ENCODE data around the gene VPS26C. TPM values are rescaled to one million over a fixed set of nuclear protein-coding genes. Genes with fewer than 3 reads are reported as not detected.
A peak's percentile ranks its signal among the peaks of the same experiment; 100 is the strongest.

The VPS26C gene
- total and polyA plus RNA-seq, 9 of the 15 experiments (the other 6 are each of a cell fraction or from before 2014, with no cell fraction given), result 32.8 to 48.7 (median 42.1) TPM

GRCh38 chr21:37208056-37208721, 58.9 kb downstream of the VPS26C start:
- Histone ChIP-seq H4K20me1 (replicated peaks; ENCODE audit: control insufficient read depth, insufficient read depth, low read length) (no peaks in the 10 kb centered on the region), H3K36me3 (ENCODE audit: control insufficient read depth, insufficient read depth, low read length) (no peaks in the 10 kb centered on the region), H3K4me1 (replicated peaks in 1 of 2; ENCODE audit: control insufficient read depth in 2 of 2, insufficient read depth in 2 of 2, low read length in 2 of 2) (peaks cover 12 to 20% of the 10 kb centered on the region in 2 experiments; a peak in 4 of 5 replicates), H3K9ac (ENCODE audit: insufficient read depth in 1 of 2, low read depth in 2 of 2, low read length in 2 of 2) (peak overlapping the region; percentile 44 to 91), H3K9me3 (replicated peaks; ENCODE audit: control insufficient read depth, insufficient read depth, low read depth, low read length) (no peaks in the 10 kb centered on the region), H3K9me1 (ENCODE audit: control insufficient read depth, insufficient read depth, low read length) (no peaks in the 10 kb centered on the region), H3K4me3 (no peak overlapping the region), H3K27ac (ENCODE audit: extremely low read depth, low read depth, low read length) (peak overlapping the region; percentile 53; the same call in 2 of the 3 replicates), H3K27me3 (ENCODE audit: control insufficient read depth in 2 of 2, insufficient read depth in 2 of 2, low read length in 2 of 2) (no peaks in the 10 kb centered on the region), H3K79me2 (ENCODE audit: control insufficient read depth, insufficient read depth, low read length) (no peaks in the 10 kb centered on the region), H3K4me2 (ENCODE audit: insufficient read depth, low read length) (peak overlapping the region; percentile 58), H2AFZ (ENCODE audit: low read depth, low read length) (peak overlapping the region; percentile 85)
- intact Hi-C loops (cut with micrococcal nuclease) (no loop called here), in situ Hi-C loops (cut with MboI) (no loop called here)
- BruUV-seq (replicated peaks), result no TSS peak
- POLR2A ChIA-PET, result interaction anchor here (0.6 to 1.7 kb wide), 4 partner anchors 11 to 161 kb away, joined by 3 to 9 read pairs (median 4); partner anchors contain the start of genes DYRK1A and VPS26C
- CTCF ChIA-PET (ENCODE audit: low intra/inter-chr PET ratio), result no interaction called here
- peak; percentile 36 to 68 (median 54) for DNase-seq (ENCODE audit: extremely low read depth in 1 of 4, low spot score in 3 of 4)
- peak; percentile 19 for FAIRE-seq
- peak; percentile 81 for ATAC-seq
- 9% methylated on average over 15 of the region's 15 CpGs for WGBS (ENCODE audit: insufficient coverage, low coverage, missing lambda C conversion rate)
- no peak for TF ChIP-seq NCOR1 (IDR thresholded peaks at IDR 0.05)
- TF ChIP-seq FOXP4 (CRISPR knock-in tag; IDR thresholded peaks at IDR 0.05; ENCODE audit: borderline replicate concordance), result no peak
- TF ChIP-seq E2F8 (IDR thresholded peaks at IDR 0.05; ENCODE audit: low read depth, partially characterized antibody), result peak; percentile 61
- 0 out of 2 replicates have a peak, but pooled peaks have one; percentile 27 for TF ChIP-seq NBN (IDR thresholded peaks at IDR 0.05; ENCODE audit: low read depth)
- 0 out of 2 replicates have a peak, but pooled peaks have one; percentile 2 for TF ChIP-seq MAFF (IDR thresholded peaks at IDR 0.05; ENCODE audit: low read length)
- no peak for TF ChIP-seq CEBPB (tag; IDR thresholded peaks at IDR 0.05)
- TF ChIP-seq SUPT5H (IDR thresholded peaks at IDR 0.05), result 0 out of 2 replicates have a peak, but pooled peaks have one; percentile 22
- no peak for TF ChIP-seq CREBBP (IDR thresholded peaks at IDR 0.05; ENCODE audit: low read depth, low read length)
- no peak for TF ChIP-seq CCNT2 (IDR thresholded peaks at IDR 0.05; ENCODE audit: borderline replicate concordance, extremely low read depth, insufficient read length, low read depth, low read length)
- TF ChIP-seq ZNF830 (CRISPR knock-in tag; IDR thresholded peaks at IDR 0.05), result no peak
- TF ChIP-seq CTCFL (IDR thresholded peaks at IDR 0.05; ENCODE audit: borderline replicate concordance, insufficient read depth, low read depth, low read length, poor library complexity, severe bottlenecking), result no peak

Measured in K562 (cell line).